ENCODE measurements around the gene NHLRC4.

Gene NHLRC4

GRCh38 chr16:592518-593306 lies 25.9 kb downstream of the NHLRC4 start (continued):
- TF ChIP-seq ZBTB11 (tag by site-specific recombination; conservative IDR thresholded peaks at IDR 0.05; ENCODE audit: low read depth) (no peak), BCL11A (tag by site-specific recombination; IDR thresholded peaks at IDR 0.05; ENCODE audit: low read depth) (no peak), ZNF37A (tag by site-specific recombination; IDR thresholded peaks at IDR 0.05) (no peak), MZF1 (tag by site-specific recombination; IDR thresholded peaks at IDR 0.05; ENCODE audit: borderline replicate concordance) (no peak), ZBTB7A (tag by site-specific recombination; IDR thresholded peaks at IDR 0.05; ENCODE audit: low read depth) (no peak), ZNF768 (tag by site-specific recombination; IDR thresholded peaks at IDR 0.05) (no peak), ZNF138 (tag by site-specific recombination; IDR thresholded peaks at IDR 0.05; ENCODE audit: borderline replicate concordance) (no peak), TRIM28 (IDR thresholded peaks at IDR 0.05; ENCODE audit: borderline replicate concordance, low read length) (peak; percentile 60; the same call in 1 of the 2 replicates), ATF2 (tag by site-specific recombination; IDR thresholded peaks at IDR 0.05; ENCODE audit: low read depth) (no peak), WT1 (tag by site-specific recombination; IDR thresholded peaks at IDR 0.05) (no peak), ZNF366 (tag by site-specific recombination; conservative IDR thresholded peaks at IDR 0.05) (peak; percentile 44; the same call in 1 of the 2 replicates), PRDM2 (tag by site-specific recombination; IDR thresholded peaks at IDR 0.05; ENCODE audit: borderline replicate concordance) (no peak), PBX3 (CRISPR knock-in tag; IDR thresholded peaks at IDR 0.05) (no peak), ZNF19 (tag by site-specific recombination; IDR thresholded peaks at IDR 0.05; ENCODE audit: low read depth) (no peak), ZBTB26 (tag by site-specific recombination; optimal IDR thresholded peaks at IDR 0.05) (peak; percentile 54), ZNF521 (tag by site-specific recombination; IDR thresholded peaks at IDR 0.05) (no peak), EGR2 (tag by site-specific recombination; IDR thresholded peaks at IDR 0.05; ENCODE audit: low read depth) (peak; percentile 89), ZNF501 (tag by site-specific recombination; IDR thresholded peaks at IDR 0.05) (no peak), ZNF548 (tag by site-specific recombination; IDR thresholded peaks at IDR 0.05) (no peak), ZNF654 (tag by site-specific recombination; IDR thresholded peaks at IDR 0.05; ENCODE audit: low read depth) (no peak), ZNF707 (tag by site-specific recombination; IDR thresholded peaks at IDR 0.05) (no peak), ZXDB (tag by site-specific recombination; IDR thresholded peaks at IDR 0.05) (peak; percentile 82), ZNF426 (tag by site-specific recombination; IDR thresholded peaks at IDR 0.05) (no peak), ZNF248 (tag by site-specific recombination; IDR thresholded peaks at IDR 0.05) (no peak)

Measured in HEK293 (cell line).